ENCODE results near the gene TIE1. TPM values are rescaled to one million over a fixed set of nuclear protein-coding genes. Genes with fewer than 3 reads are reported as not detected.

TIE1 gene
- total RNA-seq, 4 donors from 2014 or later, result 47.4 to 80.7 (median 67.9) TPM

DNA sequence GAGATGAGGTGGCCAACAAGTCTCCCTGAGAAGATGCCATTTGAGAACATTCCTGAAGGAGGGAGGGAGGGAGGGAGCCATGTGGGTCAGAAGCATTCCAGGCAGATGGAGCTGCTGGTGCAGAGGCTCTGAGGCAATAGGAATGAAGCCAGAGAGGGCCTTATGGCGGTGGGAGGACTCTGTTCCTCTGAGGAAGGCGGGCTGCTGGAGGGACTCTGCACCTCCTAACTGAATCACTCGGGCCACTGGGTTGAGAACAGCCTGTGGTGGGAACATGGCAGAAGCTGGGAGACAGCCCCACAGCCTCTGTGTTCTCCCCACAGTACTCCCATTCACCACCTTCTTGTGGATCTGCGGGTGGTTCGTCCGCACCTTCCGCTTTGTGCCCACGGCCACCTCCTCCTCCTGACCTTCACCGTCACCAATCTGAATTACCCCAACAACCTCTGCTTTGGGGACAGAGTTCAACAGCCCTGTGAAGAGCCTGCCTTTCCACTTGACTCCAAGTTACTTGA is 33.4 kb upstream of the TIE1 start:
- Histone ChIP-seq H3K27me3 (no peaks in the 10 kb centered on the region), H3K27ac (no peak overlapping the region), H3K4me3 (no peak overlapping the region), H3K4me1 (no peaks in the 10 kb centered on the region), H3K9me3 (no peaks in the 10 kb centered on the region), H3K36me3 (no peaks in the 10 kb centered on the region)
- TF ChIP-seq, protein P1, sequence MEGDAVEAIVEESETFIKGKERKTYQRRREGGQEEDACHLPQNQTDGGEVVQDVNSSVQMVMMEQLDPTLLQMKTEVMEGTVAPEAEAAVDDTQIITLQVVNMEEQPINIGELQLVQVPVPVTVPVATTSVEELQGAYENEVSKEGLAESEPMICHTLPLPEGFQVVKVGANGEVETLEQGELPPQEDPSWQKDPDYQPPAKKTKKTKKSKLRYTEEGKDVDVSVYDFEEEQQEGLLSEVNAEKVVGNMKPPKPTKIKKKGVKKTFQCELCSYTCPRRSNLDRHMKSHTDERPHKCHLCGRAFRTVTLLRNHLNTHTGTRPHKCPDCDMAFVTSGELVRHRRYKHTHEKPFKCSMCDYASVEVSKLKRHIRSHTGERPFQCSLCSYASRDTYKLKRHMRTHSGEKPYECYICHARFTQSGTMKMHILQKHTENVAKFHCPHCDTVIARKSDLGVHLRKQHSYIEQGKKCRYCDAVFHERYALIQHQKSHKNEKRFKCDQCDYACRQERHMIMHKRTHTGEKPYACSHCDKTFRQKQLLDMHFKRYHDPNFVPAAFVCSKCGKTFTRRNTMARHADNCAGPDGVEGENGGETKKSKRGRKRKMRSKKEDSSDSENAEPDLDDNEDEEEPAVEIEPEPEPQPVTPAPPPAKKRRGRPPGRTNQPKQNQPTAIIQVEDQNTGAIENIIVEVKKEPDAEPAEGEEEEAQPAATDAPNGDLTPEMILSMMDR (IDR thresholded peaks at IDR 0.05), result no peak
- TF ChIP-seq POLR2A (IDR thresholded peaks at IDR 0.05), result no peak
- DNase-seq, result no peak
- intact Hi-C loops (cut with DNase I; ENCODE audit: low total_unique reads), result no loop called here

- intact Hi-C loops (cut with DNase I; ENCODE audit: low total_unique reads), result no loop called here
- no peak for DNase-seq
- no peaks in the 10 kb centered on the region for H3K4me1 ChIP-seq
- no peaks in the 10 kb centered on the region for H3K36me3 ChIP-seq
- TF ChIP-seq, protein P1 (IDR thresholded peaks at IDR 0.05), result no peak
- TF ChIP-seq POLR2A (IDR thresholded peaks at IDR 0.05), result no peak
- H3K27me3 ChIP-seq, result no peaks in the 10 kb centered on the region
- no peak overlapping the region for H3K27ac ChIP-seq
- no peak overlapping the region for H3K4me3 ChIP-seq
- H3K9me3 ChIP-seq, result no peaks in the 10 kb centered on the region
These were observed 32.9 kb upstream of the TIE1 start for GRCh38 chr1:43267818-43268425.

GRCh38 chr1:43269627-43270375 is 31.0 kb upstream of the TIE1 start, which contains the start of gene TMEM125:
TSS of gene TMEM125 (plus strand) at chr1:43269983. CDS start at chr1:43272723, 2,740 bp downstream.
- Histone ChIP-seq H3K4me1 (no peaks in the 10 kb centered on the region), H3K9me3 (no peaks in the 10 kb centered on the region), H3K36me3 (no peaks in the 10 kb centered on the region), H3K27me3 (no peaks in the 10 kb centered on the region), H3K27ac (no peak within 1 kb of the TSS), H3K4me3 (no peak within 1 kb of the TSS)
- intact Hi-C loops (cut with DNase I; ENCODE audit: low total_unique reads), result no loop called here
- TF ChIP-seq, protein P1 (IDR thresholded peaks at IDR 0.05), result no peak
- TF ChIP-seq POLR2A (IDR thresholded peaks at IDR 0.05), result no peak
- no peak for DNase-seq

DNA sequence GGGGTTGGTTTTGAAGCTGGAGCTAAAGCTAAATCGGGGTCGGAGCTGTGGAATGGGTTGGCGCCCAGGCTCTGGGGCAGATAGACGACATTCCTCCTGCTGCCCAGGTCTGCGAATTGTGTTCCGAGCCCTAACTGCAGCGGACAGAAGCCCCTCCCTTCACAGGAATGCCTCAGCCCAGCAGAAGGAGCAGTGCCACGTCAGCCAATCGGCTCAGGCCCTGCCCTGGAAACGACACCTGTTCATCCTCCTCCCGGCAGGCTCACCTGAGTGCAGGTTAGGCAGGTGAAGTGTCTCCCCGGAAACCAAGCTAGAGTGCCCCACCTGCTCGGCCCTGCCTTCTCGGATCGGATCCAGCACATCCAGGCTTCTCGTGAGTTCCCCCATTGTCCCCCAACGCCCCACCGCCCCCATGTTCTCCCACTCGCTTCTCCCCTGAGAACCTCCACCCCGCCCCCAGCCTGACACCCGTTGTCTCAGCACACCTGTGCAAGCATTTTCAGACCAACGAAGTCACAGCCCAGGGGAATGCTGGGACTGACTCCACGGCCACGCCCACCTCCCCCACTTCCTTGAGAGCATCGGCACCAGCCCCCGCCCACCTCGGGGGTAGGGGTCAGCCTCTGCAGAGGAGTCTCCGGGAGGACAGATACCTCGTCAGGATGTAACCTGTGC is 30.2 kb upstream of the TIE1 start:
- H3K27ac ChIP-seq, result no peak overlapping the region
- H3K4me1 ChIP-seq, result no peaks in the 10 kb centered on the region
- DNase-seq, result no peak
- no peaks in the 10 kb centered on the region for H3K9me3 ChIP-seq
- no peaks in the 10 kb centered on the region for H3K36me3 ChIP-seq
- TF ChIP-seq, protein P1 (IDR thresholded peaks at IDR 0.05), result no peak
- TF ChIP-seq POLR2A (IDR thresholded peaks at IDR 0.05), result peak in 1 of 2 donors; percentile 34
- intact Hi-C loops (cut with DNase I; ENCODE audit: low total_unique reads), result no loop called here
- no peaks in the 10 kb centered on the region for H3K27me3 ChIP-seq
- no peak overlapping the region for H3K4me3 ChIP-seq

Measured in uterus (tissue), 4 donors.